IMR-90 (cell line): ENCODE measurements around the gene SPATA33.

Experiments
- CEBPB ChIP-seq: IDR thresholded peaks from 2 replicates; pipeline ENCODE4 v1.6.1; 2012; ENCODE audit warnings: low read depth, low read length, improper control_type of control experiment
- CHD1 ChIP-seq: IDR thresholded peaks from 2 replicates; pipeline ENCODE4 v1.6.1; 2012; ENCODE audit warnings: low read depth, low read length, improper control_type of control experiment
- FOS ChIP-seq: fragments of 150-350 bp; IDR thresholded peaks from 2 replicates; pipeline ENCODE4 v1.6.1; 2016; ENCODE audit warnings: low read depth, low read length
- MAFK ChIP-seq: IDR thresholded peaks from 2 replicates; pipeline ENCODE4 v1.6.1; 2012; ENCODE audit warnings: low read depth, low read length, improper control_type of control experiment
- MXI1 ChIP-seq: IDR thresholded peaks from 2 replicates; pipeline ENCODE4 v1.6.1; 2012; ENCODE audit warnings: low read depth, mild to moderate bottlenecking, low read length, moderate library complexity, borderline replicate concordance
- POLR2A ChIP-seq: IDR thresholded peaks from 2 replicates; pipeline ENCODE4 v1.6.1; 2012; ENCODE audit warnings: mild to moderate bottlenecking, low read depth, low read length
- RFX5 ChIP-seq: IDR thresholded peaks from 2 replicates; pipeline ENCODE4 v1.8.0; 2012; ENCODE audit warnings: low read depth, mild to moderate bottlenecking, low read length, moderate library complexity
- SMC3 ChIP-seq: fragments of 150-350 bp; IDR thresholded peaks from 2 replicates; pipeline ENCODE4 v1.6.1; 2016; ENCODE audit warnings: low read depth, mild to moderate bottlenecking, antibody characterized with exemption, low read length, moderate library complexity
- TF ChIP-seq, protein P1 (sequence below): conservative IDR thresholded peaks from 2 replicates; pipeline ENCODE4 v1.5.1; 2012; ENCODE audit warnings: mild to moderate bottlenecking, low read depth, low read length, improper control_type of control experiment
- TF ChIP-seq, protein P2 (sequence below): fragments of 150-350 bp; IDR thresholded peaks from 2 replicates; pipeline ENCODE4 v1.6.1; 2016; ENCODE audit warnings: low read depth, mild to moderate bottlenecking, low read length, moderate library complexity, borderline replicate concordance

DNA sequence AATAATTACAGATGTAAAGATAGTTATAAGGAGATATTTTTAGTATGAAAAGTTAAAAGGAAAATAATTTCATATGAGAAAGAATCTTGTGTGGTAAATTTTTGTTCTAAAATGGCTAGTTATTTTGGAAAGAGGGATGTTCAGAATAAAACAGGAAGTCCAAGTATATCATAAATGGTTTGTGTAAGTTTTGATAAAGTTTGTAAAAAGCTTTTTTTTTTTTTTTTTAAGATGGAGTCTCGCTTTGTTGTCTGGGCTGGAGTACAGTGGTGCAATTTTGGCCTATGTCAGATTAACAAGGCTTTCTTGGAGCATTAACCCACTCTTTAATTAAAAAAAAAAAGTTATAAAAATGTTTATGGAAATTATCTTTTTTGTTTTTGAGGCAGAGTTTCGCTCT, 20.6 kb downstream of the SPATA33 start:
- TF ChIP-seq CEBPB, result no peak
- TF ChIP-seq, protein P1, sequence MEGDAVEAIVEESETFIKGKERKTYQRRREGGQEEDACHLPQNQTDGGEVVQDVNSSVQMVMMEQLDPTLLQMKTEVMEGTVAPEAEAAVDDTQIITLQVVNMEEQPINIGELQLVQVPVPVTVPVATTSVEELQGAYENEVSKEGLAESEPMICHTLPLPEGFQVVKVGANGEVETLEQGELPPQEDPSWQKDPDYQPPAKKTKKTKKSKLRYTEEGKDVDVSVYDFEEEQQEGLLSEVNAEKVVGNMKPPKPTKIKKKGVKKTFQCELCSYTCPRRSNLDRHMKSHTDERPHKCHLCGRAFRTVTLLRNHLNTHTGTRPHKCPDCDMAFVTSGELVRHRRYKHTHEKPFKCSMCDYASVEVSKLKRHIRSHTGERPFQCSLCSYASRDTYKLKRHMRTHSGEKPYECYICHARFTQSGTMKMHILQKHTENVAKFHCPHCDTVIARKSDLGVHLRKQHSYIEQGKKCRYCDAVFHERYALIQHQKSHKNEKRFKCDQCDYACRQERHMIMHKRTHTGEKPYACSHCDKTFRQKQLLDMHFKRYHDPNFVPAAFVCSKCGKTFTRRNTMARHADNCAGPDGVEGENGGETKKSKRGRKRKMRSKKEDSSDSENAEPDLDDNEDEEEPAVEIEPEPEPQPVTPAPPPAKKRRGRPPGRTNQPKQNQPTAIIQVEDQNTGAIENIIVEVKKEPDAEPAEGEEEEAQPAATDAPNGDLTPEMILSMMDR, result no peak
- no peak for TF ChIP-seq MXI1
- TF ChIP-seq POLR2A, result no peak
- no peak for TF ChIP-seq CHD1
- TF ChIP-seq SMC3, result no peak
- no peak for TF ChIP-seq MAFK
- no peak for TF ChIP-seq FOS
- TF ChIP-seq, protein P2, sequence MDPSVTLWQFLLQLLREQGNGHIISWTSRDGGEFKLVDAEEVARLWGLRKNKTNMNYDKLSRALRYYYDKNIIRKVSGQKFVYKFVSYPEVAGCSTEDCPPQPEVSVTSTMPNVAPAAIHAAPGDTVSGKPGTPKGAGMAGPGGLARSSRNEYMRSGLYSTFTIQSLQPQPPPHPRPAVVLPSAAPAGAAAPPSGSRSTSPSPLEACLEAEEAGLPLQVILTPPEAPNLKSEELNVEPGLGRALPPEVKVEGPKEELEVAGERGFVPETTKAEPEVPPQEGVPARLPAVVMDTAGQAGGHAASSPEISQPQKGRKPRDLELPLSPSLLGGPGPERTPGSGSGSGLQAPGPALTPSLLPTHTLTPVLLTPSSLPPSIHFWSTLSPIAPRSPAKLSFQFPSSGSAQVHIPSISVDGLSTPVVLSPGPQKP, result no peak
- no peak for TF ChIP-seq RFX5
